Stimulated activated CD4-positive, alpha-beta T cell treated with anti-CD3 and anti-CD28 coated beads, Interleukin-1b, Interleukin-23, amount 100 ng/mL, for 24 hours (primary cell): ENCODE data around the gene NOL9.

Source experiments
- DNase-seq, 4 experiments: peaks; one replicate each; pipeline ENCODE4 v3.0.0-alpha.2; 2020; ENCODE audit warnings: low read depth in 4 of 4, low spot score in 1 of 4

NOL9 gene

GRCh38 chr1:6473156-6473555 is 81.2 kb downstream of the NOL9 start:
- DNase-seq = no peak

GRCh38 chr1:6472391-6472790 is 81.9 kb downstream of the NOL9 start:
- DNase-seq = no peak

- DNase-seq = no peak
Measured at GRCh38 chr1:6471970-6472368, 82.3 kb downstream of the NOL9 start.
